Stimulated activated CD4-positive, alpha-beta T cell treated with anti-CD3 and anti-CD28 coated beads, TNF-alpha, amount 100 ng/mL, for 48 hours (primary cell): ENCODE results near the gene ZC3H18.
A peak's percentile ranks its signal among the peaks of the same experiment; 100 is the strongest.

Experiments used
- DNase-seq, 3 donors: peaks; one replicate each; pipeline ENCODE4 v3.0.0-alpha.2; 2020; ENCODE audit warnings: low read depth in 3 of 3

ZC3H18 gene

GRCh38 chr16:88580371-88580770 lies 10.2 kb downstream of the ZC3H18 start:
- no peak for DNase-seq

DNA sequence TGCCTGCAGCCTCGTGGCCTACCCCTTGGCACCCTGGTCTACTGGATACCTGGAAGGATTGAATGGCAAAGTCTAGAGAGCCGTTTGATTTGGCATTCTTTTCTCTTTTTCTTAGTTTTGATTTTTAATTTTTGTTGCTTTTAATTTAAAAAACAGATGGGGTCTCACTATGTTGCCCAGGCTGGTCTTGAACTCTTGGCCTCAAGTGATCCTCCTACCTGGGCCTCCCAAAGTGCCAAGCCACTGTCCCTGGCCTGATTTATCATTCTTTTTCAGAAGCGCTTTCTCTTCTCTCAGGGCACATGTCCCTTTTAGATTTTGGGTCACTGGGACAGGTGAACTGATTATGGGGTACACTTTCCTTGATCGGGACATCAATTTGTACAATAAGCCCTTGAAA lies 10.8 kb downstream of the ZC3H18 start:
- no peak for DNase-seq

DNA sequence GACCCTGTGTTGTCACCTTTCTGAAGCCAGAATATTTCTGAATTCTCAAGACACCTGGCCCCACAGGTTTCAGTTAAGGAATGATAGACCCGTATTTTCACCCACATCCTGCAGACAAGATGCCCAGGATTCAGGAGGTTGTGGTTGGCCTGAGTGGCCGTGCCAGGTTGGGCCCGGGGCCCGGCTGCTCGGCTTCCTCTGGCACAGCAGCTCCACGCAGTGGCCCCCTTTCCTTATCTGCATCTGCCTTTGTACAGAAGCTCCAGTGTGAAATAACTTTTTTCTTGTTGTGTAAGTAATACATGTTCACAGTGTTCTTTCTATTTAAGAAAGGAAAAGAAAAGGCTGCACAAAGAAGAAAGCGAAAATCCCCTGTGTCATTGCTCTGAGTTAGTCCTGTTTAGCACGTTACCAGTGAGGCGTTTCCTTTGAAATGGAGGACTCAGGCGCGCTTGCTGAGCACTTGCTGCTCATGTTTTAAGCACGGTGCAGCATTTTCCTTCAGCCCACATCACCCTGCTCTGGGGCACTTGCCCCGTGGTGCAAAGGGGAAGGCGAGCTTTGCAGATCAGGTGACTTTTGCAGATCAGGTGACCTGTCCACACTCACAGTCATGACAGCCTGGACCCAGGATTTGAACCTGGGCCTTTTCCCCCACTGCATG lies 12.8 kb downstream of the ZC3H18 start:
- DNase-seq = no peak

DNA sequence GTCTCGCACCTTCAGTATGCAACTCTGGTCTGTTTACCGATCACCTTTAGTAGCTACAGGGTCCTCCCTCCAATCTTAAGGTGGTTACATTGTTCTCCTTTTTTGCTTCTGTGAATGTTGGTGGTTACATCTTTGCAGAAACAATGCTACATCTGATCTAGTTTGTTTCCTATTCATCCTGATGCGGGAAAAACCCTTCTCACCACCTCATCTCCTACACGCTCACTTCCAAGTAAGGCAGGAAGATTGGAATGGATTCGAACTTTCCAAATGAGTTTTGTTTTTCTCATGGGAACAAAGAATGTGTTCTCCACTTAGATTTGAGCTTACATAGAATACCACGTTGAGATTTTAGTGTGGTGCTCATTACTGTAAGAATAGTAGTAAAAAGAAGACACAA lies 14.5 kb downstream of the ZC3H18 start:
- DNase-seq = no peak

GRCh38 chr16:88585269-88585668 lies 15.1 kb downstream of the ZC3H18 start:
- DNase-seq = no peak

DNA sequence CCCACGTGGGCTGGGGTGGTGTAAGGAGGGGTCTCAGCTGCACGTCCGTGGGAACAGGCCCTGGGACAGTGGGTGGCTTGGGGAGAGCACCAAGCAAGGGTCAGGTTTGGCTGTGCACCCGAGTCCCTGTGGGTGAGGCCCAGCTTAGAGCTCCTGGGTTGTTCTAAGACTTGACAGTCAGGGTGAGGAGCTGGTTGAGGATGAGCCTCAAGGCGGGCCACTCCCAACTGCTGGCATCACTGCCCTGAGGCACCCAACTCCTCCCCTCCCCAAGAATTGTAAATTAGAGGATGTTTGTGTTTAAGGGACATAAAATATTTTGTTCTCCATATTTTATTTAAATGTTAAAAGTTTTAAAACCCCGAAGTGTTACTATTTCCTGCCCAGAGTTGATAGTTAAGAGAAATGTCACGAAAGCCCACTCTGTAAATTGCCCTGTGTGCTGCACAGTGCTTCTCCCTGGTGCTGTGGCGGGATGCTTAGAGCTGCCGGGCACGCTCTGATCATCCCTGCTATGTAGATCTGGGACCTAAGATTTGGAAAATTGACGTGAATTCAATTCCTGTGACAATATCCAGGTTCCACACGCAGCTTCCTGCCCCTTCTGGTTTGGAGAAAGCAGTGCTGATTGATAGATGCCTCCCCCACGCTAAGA lies 15.9 kb downstream of the ZC3H18 start:
- no peak for DNase-seq

DNA sequence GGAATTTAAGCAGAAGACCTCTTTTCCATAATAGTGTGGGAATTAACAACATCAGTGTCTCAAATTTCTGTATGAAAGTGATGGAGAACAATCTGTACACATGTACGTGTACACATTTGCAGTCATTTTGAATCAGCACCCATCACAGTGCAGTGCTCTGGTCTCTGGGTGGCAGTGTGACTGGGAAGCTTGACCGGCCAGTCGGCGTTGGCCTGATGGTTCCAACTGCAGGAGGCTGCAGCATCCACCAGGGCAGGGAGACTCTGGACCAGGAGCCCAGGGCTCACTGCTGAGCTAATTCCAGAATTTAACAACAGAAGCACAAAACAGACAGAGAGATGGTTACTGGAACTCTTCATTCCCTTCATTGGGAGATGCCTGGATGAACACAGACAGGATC lies 17.9 kb downstream of the ZC3H18 start:
- no peak for DNase-seq

DNA sequence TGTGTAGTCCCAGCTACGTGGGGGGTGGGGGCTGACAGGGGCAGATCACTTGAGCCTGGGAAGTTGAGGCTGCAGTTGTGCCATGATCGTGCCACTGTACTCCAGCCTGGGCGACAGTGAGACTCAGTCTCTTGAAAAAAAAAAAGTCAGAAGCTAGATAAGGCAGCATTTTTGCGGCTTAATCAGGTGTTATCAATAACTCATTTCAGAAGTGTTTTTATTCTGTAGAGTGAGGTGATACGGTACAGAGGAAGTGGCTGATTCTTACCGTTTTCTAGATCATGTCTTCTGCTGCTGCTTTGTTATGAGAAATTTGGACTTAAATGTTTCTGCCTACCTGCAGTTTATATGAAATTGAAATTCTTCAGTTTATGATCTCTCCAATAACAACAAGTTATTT lies 18.6 kb downstream of the ZC3H18 start:
- DNase-seq = no peak

DNA sequence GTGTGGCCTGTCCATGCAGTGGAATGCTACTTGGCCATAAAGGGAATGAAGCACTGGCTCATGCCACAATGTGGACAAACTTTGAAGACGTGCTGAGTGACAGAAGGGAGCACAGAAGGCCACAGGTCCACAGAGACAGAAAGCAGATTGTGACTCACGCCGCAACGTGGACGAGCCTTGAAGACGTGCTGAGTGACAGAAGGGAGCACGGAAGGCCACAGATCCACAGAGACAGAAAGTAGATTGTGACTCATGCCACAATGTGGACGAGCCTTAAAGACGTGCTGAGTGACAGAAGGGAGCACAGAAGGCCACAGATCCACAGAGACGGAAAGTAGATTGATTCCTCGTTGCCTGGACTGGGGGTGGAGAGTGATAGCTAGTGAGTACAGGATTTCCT lies 19.2 kb downstream of the ZC3H18 start:
- no peak for DNase-seq

DNA sequence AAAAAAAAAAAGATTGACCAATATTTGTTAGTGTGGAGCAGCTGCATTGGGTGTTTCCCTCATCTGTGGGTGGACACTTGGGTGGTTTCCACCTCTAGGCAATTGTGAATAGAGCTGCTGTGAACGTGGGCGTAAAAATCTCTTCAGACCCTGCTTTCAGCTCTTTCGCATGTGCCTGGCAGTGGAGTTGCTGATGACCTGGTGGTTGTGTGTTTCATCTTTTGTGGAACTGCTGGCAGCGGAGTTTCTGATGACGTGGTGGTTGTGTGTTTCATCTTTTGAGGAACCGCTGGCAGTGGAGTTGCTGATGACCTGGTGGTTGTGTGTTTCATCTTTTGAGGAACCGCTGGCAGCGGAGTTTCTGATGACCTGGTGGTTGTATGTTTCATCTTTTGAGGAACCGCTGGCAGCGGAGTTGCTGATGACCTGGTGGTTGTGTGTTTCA lies 21.4 kb downstream of the ZC3H18 start:
- peak in 2 of 3 donors; percentile 24 to 39 for DNase-seq

DNA sequence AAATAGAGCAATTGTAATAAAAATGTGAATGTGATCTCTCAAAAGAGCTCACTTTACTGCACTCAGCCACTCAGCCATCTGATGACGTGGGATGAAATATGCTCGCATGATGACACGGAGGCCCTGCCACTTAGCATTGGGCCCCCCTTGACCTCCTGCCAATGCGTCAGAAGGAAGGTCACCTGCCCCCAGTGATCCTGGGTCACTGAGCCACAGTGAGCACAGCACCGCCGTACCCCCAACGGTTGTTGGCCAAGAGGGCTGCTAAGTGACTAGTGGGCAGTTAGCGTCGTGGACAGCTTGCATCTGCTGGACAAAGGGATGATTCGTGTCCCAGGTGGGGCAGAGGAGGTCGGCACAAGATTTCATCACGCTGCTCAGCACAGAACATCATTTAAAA lies 22.9 kb downstream of the ZC3H18 start:
- no peak for DNase-seq

GRCh38 chr16:88593489-88593888 lies 23.3 kb downstream of the ZC3H18 start:
- DNase-seq = no peak

DNA sequence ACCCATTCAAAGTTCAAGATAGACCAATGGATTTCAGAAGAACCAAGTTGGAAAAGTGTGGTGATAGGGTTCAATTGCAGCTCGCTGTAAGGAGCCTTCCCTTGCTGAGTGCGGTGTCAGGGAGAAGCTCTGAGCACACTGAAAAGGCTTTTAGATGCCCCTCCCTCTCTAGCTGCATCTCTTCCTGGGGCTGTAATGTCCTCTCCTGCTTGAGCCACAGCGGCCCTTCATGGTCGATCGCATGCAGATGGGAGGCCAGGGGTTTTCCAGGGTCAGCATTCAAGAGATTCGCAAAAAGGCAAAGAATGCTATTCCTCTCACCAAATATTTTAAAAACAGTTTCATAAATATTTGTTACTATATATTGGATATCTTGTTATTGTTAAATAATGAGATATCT lies 23.7 kb downstream of the ZC3H18 start:
- no peak for DNase-seq

DNA sequence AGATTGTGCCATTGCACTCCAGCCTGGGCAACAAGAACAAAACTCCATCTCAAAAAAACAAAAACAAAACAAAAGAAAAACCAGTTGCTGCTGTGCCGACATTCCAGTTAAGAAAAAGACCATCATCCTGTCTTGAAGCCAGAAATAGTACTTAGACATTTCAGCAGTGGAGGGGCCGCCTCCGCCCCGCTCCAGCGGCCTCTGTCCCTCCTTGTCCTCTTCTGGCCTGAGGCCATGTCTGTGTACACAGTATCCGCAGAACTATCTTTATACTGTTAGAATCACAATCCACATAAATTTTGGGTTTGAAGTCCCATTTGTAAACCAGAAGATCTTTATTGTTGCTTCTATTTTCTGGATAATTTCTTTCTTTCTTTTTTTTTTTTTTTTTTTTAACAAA lies 24.9 kb downstream of the ZC3H18 start:
- DNase-seq = no peak

DNA sequence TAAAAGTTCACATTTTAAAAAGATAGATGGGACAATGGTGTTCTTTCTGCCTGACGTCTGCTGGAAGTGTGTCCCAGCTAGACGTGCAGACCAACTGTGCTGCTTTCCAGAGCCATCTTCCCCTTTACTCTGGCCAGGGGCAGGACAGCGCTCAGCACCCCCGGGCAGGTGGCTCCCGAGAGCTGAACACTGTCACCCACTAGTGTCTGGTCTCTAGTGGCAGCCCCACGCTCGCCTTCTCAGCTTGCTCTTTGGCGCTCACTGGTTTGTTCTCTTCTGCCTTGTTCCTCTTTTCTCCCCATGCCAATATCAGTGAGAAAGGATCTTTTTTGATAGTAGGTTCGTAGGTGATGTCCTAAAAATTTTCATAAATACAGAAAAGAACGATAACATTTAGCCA lies 25.7 kb downstream of the ZC3H18 start:
- DNase-seq = no peak

DNA sequence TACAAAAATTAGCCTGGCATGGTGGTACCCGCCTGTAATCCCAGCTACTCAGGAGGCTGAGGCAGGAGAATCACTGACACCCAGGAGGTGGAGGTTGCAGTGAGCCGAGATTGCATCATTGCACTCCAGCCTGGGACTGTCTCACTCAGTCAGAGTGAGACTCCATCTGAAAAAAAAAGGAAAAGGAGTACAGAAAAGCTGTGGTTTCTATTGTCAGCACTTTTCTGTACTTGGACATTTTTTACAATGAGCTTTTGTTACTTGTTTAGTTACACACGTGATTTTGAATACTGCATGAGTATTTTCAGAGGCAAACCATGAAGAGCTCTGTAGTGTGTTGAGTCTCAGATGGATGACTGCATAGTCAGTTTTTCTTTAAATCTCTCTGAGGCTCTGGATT lies 26.3 kb downstream of the ZC3H18 start:
- no peak for DNase-seq

GRCh38 chr16:88597856-88598491 lies 27.8 kb downstream of the ZC3H18 start:
- DNase-seq = no peak

DNA sequence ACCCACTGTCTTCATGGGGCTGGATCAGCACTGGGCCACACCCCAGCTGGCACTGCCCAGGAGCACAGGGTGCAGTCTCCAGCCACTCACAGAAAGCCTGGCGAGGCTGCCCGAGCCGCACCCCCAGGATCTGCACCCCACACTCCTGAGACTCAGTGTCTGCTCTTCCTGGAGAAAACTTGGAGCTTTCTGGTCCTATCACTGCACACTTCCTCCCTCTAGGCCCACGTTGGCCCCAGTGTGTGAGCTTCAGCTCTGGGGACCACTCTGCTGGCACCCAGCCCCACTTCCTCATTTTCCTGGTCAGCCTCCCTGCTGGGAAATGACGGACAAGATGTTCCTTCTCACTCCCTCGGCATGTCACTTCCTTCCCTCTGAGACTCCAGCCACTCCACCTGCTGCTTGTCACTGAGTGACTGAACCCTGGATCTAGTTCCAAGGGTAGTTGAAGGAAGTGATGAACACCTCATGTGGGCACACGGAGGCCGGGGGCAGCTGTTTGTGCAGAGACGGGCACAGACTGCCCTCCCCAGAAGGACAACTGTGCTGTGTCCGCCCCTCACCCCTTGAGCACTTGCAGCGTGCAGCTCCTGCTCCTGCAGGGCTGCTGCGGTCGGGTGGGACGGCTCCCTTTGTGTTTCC lies 29.0 kb downstream of the ZC3H18 start:
- no peak for DNase-seq

- DNase-seq = no peak
Measured at GRCh38 chr16:88599825-88600538, 29.8 kb downstream of the ZC3H18 start.

- DNase-seq = no peak
Measured at GRCh38 chr16:88600539-88600896, 30.3 kb downstream of the ZC3H18 start.

GRCh38 chr16:88601313-88602036 lies 31.3 kb downstream of the ZC3H18 start:
- no peak for DNase-seq

DNA sequence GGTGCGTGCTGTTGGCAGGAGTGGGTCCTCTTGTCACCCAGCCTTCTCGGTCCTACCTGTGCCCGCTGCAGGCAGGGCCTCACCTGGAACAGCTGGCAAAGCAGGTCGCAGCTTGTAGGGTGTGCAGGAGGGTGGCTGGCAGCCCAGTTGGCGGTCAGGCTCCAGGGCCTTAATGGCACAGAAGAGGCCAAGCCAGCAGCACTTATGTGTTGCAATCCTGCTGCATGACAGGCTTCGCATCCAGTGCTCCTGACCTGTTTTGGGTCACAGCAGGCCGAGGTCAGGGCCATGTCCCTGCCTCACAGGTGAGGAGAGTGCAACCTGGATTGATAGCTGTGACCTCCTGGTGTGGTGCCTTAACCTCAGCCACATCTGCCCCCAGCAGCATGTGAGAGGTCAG lies 31.9 kb downstream of the ZC3H18 start:
- no peak for DNase-seq
